K562 (cell line): ENCODE results near the gene CPED1. TPM values are rescaled to one million over a fixed set of nuclear protein-coding genes. Genes with fewer than 3 reads are reported as not detected.

Source experiments
- BMI1 ChIP-seq: fragments of 150-350 bp; IDR thresholded peaks from 2 replicates; pipeline ENCODE4 v1.6.1; 2014; ENCODE audit warnings: low read length
- CEBPG ChIP-seq, 3 experiments: fragments of 200-800 bp in 1 of 3; sonication (Bioruptor generic) in 1 of 3; sonication (generic) in 1 of 3; formaldehyde crosslinking in 1 of 3; IDR thresholded peaks in 2 of 3; conservative IDR thresholded peaks in 1 of 3; 2 replicates each; pipeline versions ENCODE4 v1.6.1 to v1.8.0; 2016 to 2022; ENCODE audit warnings: missing compliant biosample characterization in 2 of 3, missing genetic modification characterization in 2 of 3, mild to moderate bottlenecking in 1 of 3, missing genetic modification reagents in 1 of 3
- ELF4 ChIP-seq: fragments of 450-650 bp; formaldehyde crosslinking; IDR thresholded peaks from 2 replicates; pipeline ENCODE4 v1.4.0; 2022; ENCODE audit warnings: missing genetic modification characterization
- MAX ChIP-seq: sonication (generic); formaldehyde crosslinking; IDR thresholded peaks from 2 replicates; pipeline ENCODE4 v1.9.0; 2022; ENCODE audit warnings: mild to moderate bottlenecking, missing genetic modification reagents
- RB1 ChIP-seq: fragments of 450-650 bp; IDR thresholded peaks from 2 replicates; pipeline ENCODE4 v1.6.1; 2017; ENCODE audit warnings: low read depth, mild to moderate bottlenecking
- THRA ChIP-seq: fragments of 450-650 bp; IDR thresholded peaks from 2 replicates; pipeline ENCODE4 v1.6.1; 2017; ENCODE audit warnings: mild to moderate bottlenecking, moderate library complexity
- ZNF134 ChIP-seq: fragments of 250-450 bp; sonication (Bioruptor Pico); conservative IDR thresholded peaks from 2 replicates; pipeline ENCODE4 v1.4.0; 2020
- ZNF197 ChIP-seq: fragments of 200-800 bp; sonication (Bioruptor generic); IDR thresholded peaks from 2 replicates; pipeline ENCODE4 v1.6.1; 2016; ENCODE audit warnings: low read depth, missing genetic modification characterization, missing compliant biosample characterization
- polyA plus RNA-seq, 8 experiments: library from polyadenylated mRNA; depleted of rRNA in 4 of 8; stranded (reverse) in 5 of 8; unstranded in 3 of 8; fragments of >200 nt; fragmentation: Nextera tagmentation in 2 of 8; fragmentation: Illumina TruSeq in 1 of 8; extraction: Ambion mirVana in 2 of 8; extraction: Trizol in 1 of 8; gene quantifications; 2 replicates each; pipeline versions ENCODE4 v1.2.1 to v1.2.3, GENCODE V29; 2011 to 2014; ENCODE audit warnings: inconsistent platforms in 1 of 8, missing spikeins in 1 of 8
- total RNA-seq, 7 experiments: library from RNA; depleted of rRNA in 6 of 7; stranded (reverse); fragments of >200 nt in 6 of 7; fragmentation: Illumina TruSeq in 2 of 7; extraction: Trizol in 2 of 7; gene quantifications; 2 replicates each; pipeline versions ENCODE4 v1.2.1 to v1.2.3, GENCODE V29; 2011 to 2021; ENCODE audit warnings: low replicate concordance in 1 of 7
- TF ChIP-seq, protein P1 (sequence below), 2 experiments: fragments of 450-650 bp; IDR thresholded peaks; 2 replicates each; pipeline ENCODE4 v1.6.1; 2018; ENCODE audit warnings: mild to moderate bottlenecking in 2 of 2, low read depth in 1 of 2; ENCODE audit not compliant: partially characterized antibody in 2 of 2
- TF ChIP-seq, protein P2 (sequence below): sonication (generic); formaldehyde crosslinking; IDR thresholded peaks from 2 replicates; pipeline ENCODE4 v1.4.0; 2020; ENCODE audit warnings: mild to moderate bottlenecking, missing genetic modification reagents
- TF ChIP-seq, protein P3 (sequence below): sonication (generic); formaldehyde crosslinking; IDR thresholded peaks from 2 replicates; pipeline ENCODE4 v1.8.1; 2023; ENCODE audit warnings: missing genetic modification reagents, mild to moderate bottlenecking, borderline replicate concordance

The CPED1 gene
- total and polyA plus RNA-seq, 9 of the 15 experiments (the other 6 are each of a cell fraction or from before 2014, with no cell fraction given) = 195 to 393 (median 290) TPM

- TF ChIP-seq MAX (CRISPR knock-in tag) (no peak), CEBPG (CRISPR knock-in tag; IDR thresholded peaks at IDR 0.05) (peak; percentile 96), CEBPG (tag; conservative IDR thresholded peaks at IDR 0.05 in 1 of 2, IDR thresholded peaks at IDR 0.05 in 1 of 2) (peak; percentile 100), ELF4 (CRISPR knock-in tag) (peak; percentile 25; the same call in 1 of the 2 replicates), THRA (no peak), ZNF197 (CRISPR knock-in tag) (no peak; the same call in 1 of the 2 replicates), RB1 (no peak), ZNF134 (CRISPR knock-in tag) (no peak), BMI1 (no peak)
- TF ChIP-seq, protein P1, sequence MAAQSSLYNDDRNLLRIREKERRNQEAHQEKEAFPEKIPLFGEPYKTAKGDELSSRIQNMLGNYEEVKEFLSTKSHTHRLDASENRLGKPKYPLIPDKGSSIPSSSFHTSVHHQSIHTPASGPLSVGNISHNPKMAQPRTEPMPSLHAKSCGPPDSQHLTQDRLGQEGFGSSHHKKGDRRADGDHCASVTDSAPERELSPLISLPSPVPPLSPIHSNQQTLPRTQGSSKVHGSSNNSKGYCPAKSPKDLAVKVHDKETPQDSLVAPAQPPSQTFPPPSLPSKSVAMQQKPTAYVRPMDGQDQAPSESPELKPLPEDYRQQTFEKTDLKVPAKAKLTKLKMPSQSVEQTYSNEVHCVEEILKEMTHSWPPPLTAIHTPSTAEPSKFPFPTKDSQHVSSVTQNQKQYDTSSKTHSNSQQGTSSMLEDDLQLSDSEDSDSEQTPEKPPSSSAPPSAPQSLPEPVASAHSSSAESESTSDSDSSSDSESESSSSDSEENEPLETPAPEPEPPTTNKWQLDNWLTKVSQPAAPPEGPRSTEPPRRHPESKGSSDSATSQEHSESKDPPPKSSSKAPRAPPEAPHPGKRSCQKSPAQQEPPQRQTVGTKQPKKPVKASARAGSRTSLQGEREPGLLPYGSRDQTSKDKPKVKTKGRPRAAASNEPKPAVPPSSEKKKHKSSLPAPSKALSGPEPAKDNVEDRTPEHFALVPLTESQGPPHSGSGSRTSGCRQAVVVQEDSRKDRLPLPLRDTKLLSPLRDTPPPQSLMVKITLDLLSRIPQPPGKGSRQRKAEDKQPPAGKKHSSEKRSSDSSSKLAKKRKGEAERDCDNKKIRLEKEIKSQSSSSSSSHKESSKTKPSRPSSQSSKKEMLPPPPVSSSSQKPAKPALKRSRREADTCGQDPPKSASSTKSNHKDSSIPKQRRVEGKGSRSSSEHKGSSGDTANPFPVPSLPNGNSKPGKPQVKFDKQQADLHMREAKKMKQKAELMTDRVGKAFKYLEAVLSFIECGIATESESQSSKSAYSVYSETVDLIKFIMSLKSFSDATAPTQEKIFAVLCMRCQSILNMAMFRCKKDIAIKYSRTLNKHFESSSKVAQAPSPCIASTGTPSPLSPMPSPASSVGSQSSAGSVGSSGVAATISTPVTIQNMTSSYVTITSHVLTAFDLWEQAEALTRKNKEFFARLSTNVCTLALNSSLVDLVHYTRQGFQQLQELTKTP (IDR thresholded peaks at IDR 0.05; ENCODE audit: low read depth in 1 of 2, partially characterized antibody in 2 of 2) = peak in 1 of 2 experiments; percentile 56
- TF ChIP-seq, protein P2, sequence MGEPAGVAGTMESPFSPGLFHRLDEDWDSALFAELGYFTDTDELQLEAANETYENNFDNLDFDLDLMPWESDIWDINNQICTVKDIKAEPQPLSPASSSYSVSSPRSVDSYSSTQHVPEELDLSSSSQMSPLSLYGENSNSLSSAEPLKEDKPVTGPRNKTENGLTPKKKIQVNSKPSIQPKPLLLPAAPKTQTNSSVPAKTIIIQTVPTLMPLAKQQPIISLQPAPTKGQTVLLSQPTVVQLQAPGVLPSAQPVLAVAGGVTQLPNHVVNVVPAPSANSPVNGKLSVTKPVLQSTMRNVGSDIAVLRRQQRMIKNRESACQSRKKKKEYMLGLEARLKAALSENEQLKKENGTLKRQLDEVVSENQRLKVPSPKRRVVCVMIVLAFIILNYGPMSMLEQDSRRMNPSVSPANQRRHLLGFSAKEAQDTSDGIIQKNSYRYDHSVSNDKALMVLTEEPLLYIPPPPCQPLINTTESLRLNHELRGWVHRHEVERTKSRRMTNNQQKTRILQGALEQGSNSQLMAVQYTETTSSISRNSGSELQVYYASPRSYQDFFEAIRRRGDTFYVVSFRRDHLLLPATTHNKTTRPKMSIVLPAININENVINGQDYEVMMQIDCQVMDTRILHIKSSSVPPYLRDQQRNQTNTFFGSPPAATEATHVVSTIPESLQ (CRISPR knock-in tag) = no peak
- TF ChIP-seq, protein P3, sequence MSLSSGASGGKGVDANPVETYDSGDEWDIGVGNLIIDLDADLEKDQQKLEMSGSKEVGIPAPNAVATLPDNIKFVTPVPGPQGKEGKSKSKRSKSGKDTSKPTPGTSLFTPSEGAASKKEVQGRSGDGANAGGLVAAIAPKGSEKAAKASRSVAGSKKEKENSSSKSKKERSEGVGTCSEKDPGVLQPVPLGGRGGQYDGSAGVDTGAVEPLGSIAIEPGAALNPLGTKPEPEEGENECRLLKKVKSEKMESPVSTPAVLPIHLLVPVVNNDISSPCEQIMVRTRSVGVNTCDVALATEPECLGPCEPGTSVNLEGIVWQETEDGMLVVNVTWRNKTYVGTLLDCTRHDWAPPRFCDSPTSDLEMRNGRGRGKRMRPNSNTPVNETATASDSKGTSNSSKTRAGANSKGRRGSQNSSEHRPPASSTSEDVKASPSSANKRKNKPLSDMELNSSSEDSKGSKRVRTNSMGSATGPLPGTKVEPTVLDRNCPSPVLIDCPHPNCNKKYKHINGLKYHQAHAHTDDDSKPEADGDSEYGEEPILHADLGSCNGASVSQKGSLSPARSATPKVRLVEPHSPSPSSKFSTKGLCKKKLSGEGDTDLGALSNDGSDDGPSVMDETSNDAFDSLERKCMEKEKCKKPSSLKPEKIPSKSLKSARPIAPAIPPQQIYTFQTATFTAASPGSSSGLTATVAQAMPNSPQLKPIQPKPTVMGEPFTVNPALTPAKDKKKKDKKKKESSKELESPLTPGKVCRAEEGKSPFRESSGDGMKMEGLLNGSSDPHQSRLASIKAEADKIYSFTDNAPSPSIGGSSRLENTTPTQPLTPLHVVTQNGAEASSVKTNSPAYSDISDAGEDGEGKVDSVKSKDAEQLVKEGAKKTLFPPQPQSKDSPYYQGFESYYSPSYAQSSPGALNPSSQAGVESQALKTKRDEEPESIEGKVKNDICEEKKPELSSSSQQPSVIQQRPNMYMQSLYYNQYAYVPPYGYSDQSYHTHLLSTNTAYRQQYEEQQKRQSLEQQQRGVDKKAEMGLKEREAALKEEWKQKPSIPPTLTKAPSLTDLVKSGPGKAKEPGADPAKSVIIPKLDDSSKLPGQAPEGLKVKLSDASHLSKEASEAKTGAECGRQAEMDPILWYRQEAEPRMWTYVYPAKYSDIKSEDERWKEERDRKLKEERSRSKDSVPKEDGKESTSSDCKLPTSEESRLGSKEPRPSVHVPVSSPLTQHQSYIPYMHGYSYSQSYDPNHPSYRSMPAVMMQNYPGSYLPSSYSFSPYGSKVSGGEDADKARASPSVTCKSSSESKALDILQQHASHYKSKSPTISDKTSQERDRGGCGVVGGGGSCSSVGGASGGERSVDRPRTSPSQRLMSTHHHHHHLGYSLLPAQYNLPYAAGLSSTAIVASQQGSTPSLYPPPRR (CRISPR knock-in tag) = no peak
Observed at GRCh38 chr7:121160150-121161008, 171.9 kb downstream of the CPED1 start (continued).
